Endodermal cell (in vitro differentiated cells): ENCODE data around the gene AMBRA1. TPM values are rescaled to one million over a fixed set of nuclear protein-coding genes. Genes with fewer than 3 reads are reported as not detected.

Experiments
- DNase-seq: peaks from one replicate; pipeline ENCODE4 v3.0.0-alpha.2; 2017
- H3K27ac ChIP-seq: 2 replicates; pipeline ENCODE4 v1.5.1; 2013; ENCODE audit warnings: mild to moderate bottlenecking, low read depth, low read length, moderate library complexity
- H3K27me3 ChIP-seq: 2 replicates; pipeline ENCODE4 v1.6.1; 2013; ENCODE audit warnings: mild to moderate bottlenecking, low read length, moderate library complexity; ENCODE audit not compliant: insufficient read depth, control insufficient read depth, poor library complexity, severe bottlenecking
- H3K36me3 ChIP-seq: 2 replicates; pipeline ENCODE4 v1.7.0; 2013; ENCODE audit warnings: mild to moderate bottlenecking, low read length, moderate library complexity; ENCODE audit not compliant: control insufficient read depth, insufficient read depth
- H3K4me1 ChIP-seq: one replicate; pipeline ENCODE4 v1.7.0; 2013; ENCODE audit warnings: low read length; ENCODE audit not compliant: control insufficient read depth, insufficient read depth
- H3K4me3 ChIP-seq: 2 replicates; pipeline ENCODE4 v1.5.1; 2013; ENCODE audit warnings: mild to moderate bottlenecking, low read length, moderate library complexity
- H3K9ac ChIP-seq: 2 replicates; pipeline ENCODE4 v1.6.1; 2013; ENCODE audit warnings: mild to moderate bottlenecking, low read length, moderate library complexity; ENCODE audit not compliant: poor library complexity, severe bottlenecking; ENCODE audit errors: extremely low read depth
- H3K9me3 ChIP-seq: 2 replicates; pipeline ENCODE4 v1.6.1; 2013; ENCODE audit warnings: mild to moderate bottlenecking, low read length, moderate library complexity; ENCODE audit not compliant: control insufficient read depth
- H3K27ac Mint-ChIP-seq: 2 replicates; pipeline ENCODE4 v1.8.0; 2020; ENCODE audit warnings: mixed read lengths
- H3K27me3 Mint-ChIP-seq: 2 replicates; pipeline ENCODE4 v1.8.0; 2021; ENCODE audit warnings: mild to moderate bottlenecking, mixed read lengths; ENCODE audit not compliant: insufficient read depth
- H3K36me3 Mint-ChIP-seq: 2 replicates; pipeline ENCODE4 v1.8.0; 2020; ENCODE audit warnings: low read depth, mixed read lengths
- H3K4me1 Mint-ChIP-seq: 2 replicates; pipeline ENCODE4 v1.8.0; 2020; ENCODE audit warnings: mixed read lengths
- H3K4me3 Mint-ChIP-seq: 2 replicates; pipeline ENCODE4 v1.8.0; 2020; ENCODE audit warnings: mild to moderate bottlenecking, moderate library complexity, mixed read lengths
- H3K9me3 Mint-ChIP-seq: 2 replicates; pipeline ENCODE4 v1.8.0; 2020; ENCODE audit warnings: mild to moderate bottlenecking, mixed read lengths
- WGBS, 2 experiments: methylation state at CpG; one replicate each; pipeline versions ENCODE4 v1.1.5 to v1.1.7; 2013; ENCODE audit warnings: missing lambda C conversion rate in 2 of 2, mixed read lengths in 1 of 2; ENCODE audit not compliant: insufficient coverage in 1 of 2, insufficient read length in 1 of 2; 5-methylcytosine and 5-hydroxymethylcytosine counted together
- total RNA-seq, 2 donors: library from RNA; stranded (reverse); fragmentation: NEBNext Ultra II Directional in 1 of 2; extraction: Animal tissue kit (Norgen Biotek cat#: 25700) in 1 of 2; gene quantifications; 2 replicates in 1 of 2; 3 replicates in 1 of 2; pipeline ENCODE4 v1.2.1, GENCODE V29; 2021
- TF ChIP-seq, protein P1 (sequence below): fragments of 200-600 bp; sonication (generic); conservative IDR thresholded peaks from 2 replicates; pipeline ENCODE4 v1.5.0; 2021; ENCODE audit warnings: antibody characterized with exemption, mild to moderate bottlenecking

The AMBRA1 gene
- total RNA-seq, 2 donors from 2014 or later = 54.5 to 67.8 TPM

DNA sequence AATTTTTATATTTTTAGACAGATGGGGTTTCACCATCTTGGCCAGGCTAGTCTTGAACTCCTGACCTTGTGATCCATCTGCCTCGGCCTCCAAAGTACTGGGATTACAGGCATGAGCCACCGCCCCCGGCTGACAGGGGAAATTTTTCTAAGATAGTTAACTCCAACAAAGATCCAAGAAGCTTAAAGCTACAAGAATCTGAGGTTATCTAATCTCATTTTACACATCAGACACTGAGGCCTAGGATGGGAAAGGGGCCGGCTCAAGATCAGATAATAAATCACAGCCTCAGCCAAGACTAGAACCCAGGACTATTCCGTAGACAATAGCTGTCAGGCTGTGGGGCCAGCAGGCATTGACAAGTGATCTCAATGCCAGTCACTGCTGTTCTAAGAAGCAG is 94.0 kb downstream of the AMBRA1 start:
- WGBS, 2 experiments = 68 to 100% methylated on average over 2 to 5 of the region's 5 CpGs

DNA sequence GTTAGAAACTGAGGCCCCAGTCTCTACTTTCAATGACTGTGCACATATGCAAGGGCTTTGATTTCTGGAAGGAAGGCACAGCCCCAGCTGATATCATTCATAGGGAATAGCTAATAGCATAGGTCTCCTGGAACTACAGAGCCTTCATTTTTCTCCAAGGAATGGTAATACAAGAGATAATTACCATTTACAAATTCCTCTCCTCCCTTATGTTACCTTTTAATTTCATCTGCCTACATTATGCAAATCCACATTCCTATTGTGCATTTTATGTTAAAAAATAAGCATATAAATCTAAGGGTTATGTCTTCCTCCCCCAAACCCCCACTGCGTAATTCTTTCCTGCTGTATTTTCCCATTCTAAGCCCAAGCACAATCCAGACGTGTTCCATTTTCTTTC is 94.9 kb downstream of the AMBRA1 start:
- peaks cover 29% of the 10 kb centered on the region for H3K36me3 Mint-ChIP-seq
- peaks cover 17% of the 10 kb centered on the region for H3K4me1 Mint-ChIP-seq
- H3K27ac Mint-ChIP-seq = peak overlapping the region; percentile 3
- H3K27me3 Mint-ChIP-seq = no peaks in the 10 kb centered on the region
- H3K4me1 ChIP-seq = peaks cover 12% of the 10 kb centered on the region
- H3K4me3 ChIP-seq = no peak overlapping the region
- peaks cover 62% of the 10 kb centered on the region for H3K36me3 ChIP-seq
- no peaks in the 10 kb centered on the region for H3K9me3 Mint-ChIP-seq
- H3K27me3 ChIP-seq = no peaks in the 10 kb centered on the region
- H3K27ac ChIP-seq = no peak overlapping the region
- H3K9ac ChIP-seq = no peak overlapping the region
- TF ChIP-seq, protein P1, sequence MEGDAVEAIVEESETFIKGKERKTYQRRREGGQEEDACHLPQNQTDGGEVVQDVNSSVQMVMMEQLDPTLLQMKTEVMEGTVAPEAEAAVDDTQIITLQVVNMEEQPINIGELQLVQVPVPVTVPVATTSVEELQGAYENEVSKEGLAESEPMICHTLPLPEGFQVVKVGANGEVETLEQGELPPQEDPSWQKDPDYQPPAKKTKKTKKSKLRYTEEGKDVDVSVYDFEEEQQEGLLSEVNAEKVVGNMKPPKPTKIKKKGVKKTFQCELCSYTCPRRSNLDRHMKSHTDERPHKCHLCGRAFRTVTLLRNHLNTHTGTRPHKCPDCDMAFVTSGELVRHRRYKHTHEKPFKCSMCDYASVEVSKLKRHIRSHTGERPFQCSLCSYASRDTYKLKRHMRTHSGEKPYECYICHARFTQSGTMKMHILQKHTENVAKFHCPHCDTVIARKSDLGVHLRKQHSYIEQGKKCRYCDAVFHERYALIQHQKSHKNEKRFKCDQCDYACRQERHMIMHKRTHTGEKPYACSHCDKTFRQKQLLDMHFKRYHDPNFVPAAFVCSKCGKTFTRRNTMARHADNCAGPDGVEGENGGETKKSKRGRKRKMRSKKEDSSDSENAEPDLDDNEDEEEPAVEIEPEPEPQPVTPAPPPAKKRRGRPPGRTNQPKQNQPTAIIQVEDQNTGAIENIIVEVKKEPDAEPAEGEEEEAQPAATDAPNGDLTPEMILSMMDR = no peak
- peaks cover 17% of the 10 kb centered on the region for H3K9me3 ChIP-seq
- H3K4me3 Mint-ChIP-seq = no peak overlapping the region
- DNase-seq = no peak
- WGBS, 2 experiments = 96% methylated on average over 2 of the region's 2 CpGs; no CpG with 5 or more reads in 1 of the 2 experiments

More for the DNA sequence above, 94.0 kb downstream of the AMBRA1 start:
- Mint-ChIP-seq H3K27me3 (no peaks in the 10 kb centered on the region), H3K4me1 (peaks cover 20% of the 10 kb centered on the region), H3K4me3 (no peak overlapping the region), H3K9me3 (no peaks in the 10 kb centered on the region), H3K36me3 (peaks cover 35% of the 10 kb centered on the region), H3K27ac (peak overlapping the region; percentile 2)
- Histone ChIP-seq H3K36me3 (peaks cover 63% of the 10 kb centered on the region), H3K27ac (no peak overlapping the region), H3K9me3 (peaks cover 20% of the 10 kb centered on the region), H3K27me3 (no peaks in the 10 kb centered on the region), H3K9ac (no peak overlapping the region), H3K4me3 (no peak overlapping the region), H3K4me1 (peaks cover 12% of the 10 kb centered on the region)
- peak; percentile 57 for DNase-seq
- TF ChIP-seq, protein P1 = no peak

DNA sequence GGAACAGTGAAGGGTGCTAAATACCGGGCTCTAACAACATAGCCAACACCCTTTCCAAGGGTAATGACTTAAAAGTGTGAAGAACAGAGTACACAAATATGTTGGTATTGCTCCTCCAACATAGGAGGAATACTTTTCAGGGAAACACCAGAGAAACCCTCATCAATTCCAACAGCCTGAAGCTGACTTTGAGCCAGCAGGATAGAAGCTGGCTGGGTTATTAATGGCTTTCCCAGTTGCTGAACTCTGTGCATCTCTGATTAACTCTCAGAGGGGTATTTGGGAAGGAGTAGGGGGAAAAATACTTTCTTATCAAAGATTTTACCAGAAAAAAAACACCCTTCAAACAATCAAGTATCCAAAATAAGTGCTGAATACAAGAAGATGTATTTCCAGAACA is 95.6 kb downstream of the AMBRA1 start:
- no peak overlapping the region for H3K4me3 Mint-ChIP-seq
- WGBS, 2 experiments = 100% methylated on average over 1 of the region's 1 CpG; no CpG with 5 or more reads in 1 of the 2 experiments
- peaks cover 17% of the 10 kb centered on the region for H3K4me1 Mint-ChIP-seq
- no peak for DNase-seq
- TF ChIP-seq, protein P1 = no peak
- Histone ChIP-seq H3K9ac (no peak overlapping the region), H3K36me3 (peaks cover 62% of the 10 kb centered on the region), H3K27me3 (no peaks in the 10 kb centered on the region), H3K4me3 (no peak overlapping the region), H3K27ac (no peak overlapping the region), H3K4me1 (peaks cover 12% of the 10 kb centered on the region), H3K9me3 (peaks cover 10% of the 10 kb centered on the region)
- H3K9me3 Mint-ChIP-seq = no peaks in the 10 kb centered on the region
- no peaks in the 10 kb centered on the region for H3K27me3 Mint-ChIP-seq
- H3K36me3 Mint-ChIP-seq = peaks cover 29% of the 10 kb centered on the region
- H3K27ac Mint-ChIP-seq = no peak overlapping the region
